ENCODE results near the gene ATP11A. TPM values are rescaled to one million over a fixed set of nuclear protein-coding genes. Genes with fewer than 3 reads are reported as not detected.

The ATP11A gene
- total RNA-seq, 2 experiments from 2014 or later = 28.8 to 30.2 TPM

DNA sequence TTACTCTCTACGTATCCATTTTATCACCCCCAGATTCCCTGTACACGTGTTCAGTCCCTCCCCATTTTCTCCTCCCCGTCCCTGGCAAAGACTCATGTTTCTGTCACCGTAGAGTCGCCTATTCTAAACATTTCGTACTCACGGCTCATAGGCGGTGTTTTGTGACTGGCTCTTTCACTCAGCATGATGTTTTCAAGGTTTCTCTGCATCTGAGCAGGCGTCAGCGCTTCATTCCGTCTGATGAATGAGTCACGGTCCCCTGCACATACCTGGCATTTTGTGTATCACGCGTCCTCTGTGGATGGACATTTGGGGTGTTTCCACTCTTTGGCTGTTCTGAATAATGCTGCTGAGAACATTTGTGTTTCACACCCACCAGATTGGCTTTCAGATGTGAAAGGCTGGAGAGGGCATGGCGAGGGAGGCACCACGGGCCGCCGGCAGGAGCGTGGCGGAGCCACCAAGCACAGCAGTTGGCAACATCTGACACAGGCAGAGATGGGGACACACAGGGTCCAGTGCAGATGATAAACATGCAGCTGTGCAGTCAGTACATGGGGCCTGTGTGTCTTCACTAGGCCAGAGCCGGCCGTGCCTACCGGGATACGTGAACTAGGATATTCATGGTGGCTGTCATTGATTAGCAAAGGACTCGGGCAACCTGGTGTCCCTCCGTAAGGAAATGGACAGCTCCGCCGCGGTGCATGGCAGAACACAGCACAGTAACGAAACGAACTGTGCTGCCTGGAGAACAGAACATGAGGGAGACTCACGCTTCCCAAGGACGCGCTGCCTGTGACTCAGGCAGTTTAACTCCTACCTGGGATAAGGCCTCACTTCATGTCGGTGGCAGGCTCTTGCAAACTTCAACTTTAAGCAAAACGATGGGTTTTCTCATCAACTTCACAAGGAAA, 117.2 kb downstream of the ATP11A start:
- DNase-seq = no peak
- Mint-ChIP-seq H3K4me3 (no peak overlapping the region), H3K27me3 (no peaks in the 10 kb centered on the region), H3K36me3 (ENCODE audit: low read depth) (peaks cover 9% of the 10 kb centered on the region), H3K4me1 (ENCODE audit: low read depth) (peaks cover 7% of the 10 kb centered on the region), H3K27ac (no peak overlapping the region), H3K9me3 (no peaks in the 10 kb centered on the region)
- ChIA-PET POLR2A (no interaction called here), CTCF (no interaction called here)
- TF ChIP-seq, protein P1, sequence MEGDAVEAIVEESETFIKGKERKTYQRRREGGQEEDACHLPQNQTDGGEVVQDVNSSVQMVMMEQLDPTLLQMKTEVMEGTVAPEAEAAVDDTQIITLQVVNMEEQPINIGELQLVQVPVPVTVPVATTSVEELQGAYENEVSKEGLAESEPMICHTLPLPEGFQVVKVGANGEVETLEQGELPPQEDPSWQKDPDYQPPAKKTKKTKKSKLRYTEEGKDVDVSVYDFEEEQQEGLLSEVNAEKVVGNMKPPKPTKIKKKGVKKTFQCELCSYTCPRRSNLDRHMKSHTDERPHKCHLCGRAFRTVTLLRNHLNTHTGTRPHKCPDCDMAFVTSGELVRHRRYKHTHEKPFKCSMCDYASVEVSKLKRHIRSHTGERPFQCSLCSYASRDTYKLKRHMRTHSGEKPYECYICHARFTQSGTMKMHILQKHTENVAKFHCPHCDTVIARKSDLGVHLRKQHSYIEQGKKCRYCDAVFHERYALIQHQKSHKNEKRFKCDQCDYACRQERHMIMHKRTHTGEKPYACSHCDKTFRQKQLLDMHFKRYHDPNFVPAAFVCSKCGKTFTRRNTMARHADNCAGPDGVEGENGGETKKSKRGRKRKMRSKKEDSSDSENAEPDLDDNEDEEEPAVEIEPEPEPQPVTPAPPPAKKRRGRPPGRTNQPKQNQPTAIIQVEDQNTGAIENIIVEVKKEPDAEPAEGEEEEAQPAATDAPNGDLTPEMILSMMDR (IDR thresholded peaks at IDR 0.05) = no peak
- ATAC-seq = no peak
- intact Hi-C loops (cut with micrococcal nuclease) = no loop called here

DNA sequence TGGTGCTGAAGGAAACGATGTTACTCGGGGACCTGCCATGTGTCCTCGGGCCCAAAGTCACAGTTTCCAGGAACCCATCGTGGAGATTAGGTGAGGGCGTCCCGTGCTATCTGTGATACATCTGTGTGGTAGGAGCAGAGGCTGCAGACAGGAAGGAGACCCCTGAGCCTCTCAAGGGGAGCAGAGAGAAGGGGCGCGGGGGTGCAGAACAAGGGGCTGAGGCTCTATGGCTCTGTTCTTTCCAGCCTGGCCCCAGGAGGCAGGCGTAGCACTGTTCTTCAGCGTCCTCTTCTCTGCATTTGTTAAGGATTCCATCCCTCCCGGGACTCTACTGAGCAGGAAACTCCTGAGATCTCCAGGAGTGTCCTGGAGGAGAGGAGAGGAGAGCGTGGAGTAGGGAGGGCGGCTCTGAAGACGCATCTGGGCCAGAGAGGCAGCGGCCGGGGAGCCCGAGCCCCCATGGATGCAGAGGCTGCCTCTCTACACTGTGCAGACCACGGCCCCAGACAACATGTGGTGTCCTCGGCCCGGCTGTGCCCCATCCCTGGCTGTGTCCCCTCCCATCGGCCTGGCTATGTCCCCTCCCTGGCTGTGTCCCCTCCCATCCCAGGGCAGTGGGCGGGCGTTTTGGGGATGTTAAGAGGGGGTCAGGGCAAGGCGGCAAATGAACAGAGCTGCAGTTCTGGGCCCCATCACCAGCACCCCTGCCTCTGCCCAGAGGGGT, 118.0 kb downstream of the ATP11A start:
- Mint-ChIP-seq H3K36me3 (ENCODE audit: low read depth) (peaks cover 12% of the 10 kb centered on the region), H3K27ac (no peak overlapping the region), H3K9me3 (no peaks in the 10 kb centered on the region), H3K4me3 (no peak overlapping the region), H3K4me1 (ENCODE audit: low read depth) (peaks cover under 1% of the 10 kb centered on the region), H3K27me3 (no peaks in the 10 kb centered on the region)
- intact Hi-C loops (cut with micrococcal nuclease) = no loop called here
- POLR2A ChIA-PET = no interaction called here
- TF ChIP-seq, protein P1 (IDR thresholded peaks at IDR 0.05) = no peak
- DNase-seq = no peak
- no peak for ATAC-seq
- CTCF ChIA-PET = no interaction called here

DNA sequence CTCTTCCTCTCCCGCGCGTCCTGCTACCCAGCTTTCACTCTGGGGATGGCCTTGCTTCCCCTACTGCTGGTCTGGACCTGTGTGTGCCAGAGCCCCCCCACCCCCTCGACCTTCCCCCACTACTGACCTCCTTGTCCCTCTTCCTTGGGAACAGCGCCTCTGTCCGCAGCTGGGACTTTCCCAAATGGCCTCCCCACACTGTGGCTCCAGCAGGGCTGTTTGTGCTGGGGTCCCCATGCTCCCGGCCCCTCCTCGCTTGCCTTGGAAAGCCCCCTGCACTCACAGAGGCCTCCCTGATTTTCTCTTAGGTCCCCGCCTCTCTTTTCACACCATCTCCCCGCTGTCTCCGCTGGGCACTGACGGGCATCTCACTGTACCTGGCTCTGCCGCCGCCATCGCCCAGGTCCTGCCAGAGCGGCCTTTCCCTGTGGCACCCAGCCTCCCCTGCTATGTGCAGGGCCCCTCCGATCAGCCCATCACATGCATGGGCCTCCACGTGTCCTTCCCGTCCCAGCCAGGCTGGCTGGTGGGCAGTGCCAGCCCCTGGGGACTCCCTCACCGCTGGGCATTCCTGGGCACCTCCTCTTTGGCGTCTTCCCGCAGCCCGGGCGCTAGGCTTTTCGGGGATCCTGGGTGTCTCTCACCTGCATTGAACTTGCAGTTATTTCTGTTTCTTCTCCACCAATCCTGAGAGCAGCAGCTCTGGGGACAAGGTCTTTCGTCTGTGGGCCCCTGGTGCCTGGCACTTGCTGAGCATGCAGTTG, 118.7 kb downstream of the ATP11A start:
- H3K4me3 Mint-ChIP-seq = no peak overlapping the region
- ATAC-seq (no peak), DNase-seq (no peak)
- no peaks in the 10 kb centered on the region for H3K27me3 Mint-ChIP-seq
- POLR2A ChIA-PET = no interaction called here
- intact Hi-C loops (cut with micrococcal nuclease) = no loop called here
- no peaks in the 10 kb centered on the region for H3K4me1 Mint-ChIP-seq (ENCODE audit: low read depth)
- CTCF ChIA-PET = no interaction called here
- no peak overlapping the region for H3K27ac Mint-ChIP-seq
- TF ChIP-seq, protein P1 (IDR thresholded peaks at IDR 0.05) = no peak
- peaks cover 17% of the 10 kb centered on the region for H3K36me3 Mint-ChIP-seq (ENCODE audit: low read depth)
- H3K9me3 Mint-ChIP-seq = no peaks in the 10 kb centered on the region

DNA sequence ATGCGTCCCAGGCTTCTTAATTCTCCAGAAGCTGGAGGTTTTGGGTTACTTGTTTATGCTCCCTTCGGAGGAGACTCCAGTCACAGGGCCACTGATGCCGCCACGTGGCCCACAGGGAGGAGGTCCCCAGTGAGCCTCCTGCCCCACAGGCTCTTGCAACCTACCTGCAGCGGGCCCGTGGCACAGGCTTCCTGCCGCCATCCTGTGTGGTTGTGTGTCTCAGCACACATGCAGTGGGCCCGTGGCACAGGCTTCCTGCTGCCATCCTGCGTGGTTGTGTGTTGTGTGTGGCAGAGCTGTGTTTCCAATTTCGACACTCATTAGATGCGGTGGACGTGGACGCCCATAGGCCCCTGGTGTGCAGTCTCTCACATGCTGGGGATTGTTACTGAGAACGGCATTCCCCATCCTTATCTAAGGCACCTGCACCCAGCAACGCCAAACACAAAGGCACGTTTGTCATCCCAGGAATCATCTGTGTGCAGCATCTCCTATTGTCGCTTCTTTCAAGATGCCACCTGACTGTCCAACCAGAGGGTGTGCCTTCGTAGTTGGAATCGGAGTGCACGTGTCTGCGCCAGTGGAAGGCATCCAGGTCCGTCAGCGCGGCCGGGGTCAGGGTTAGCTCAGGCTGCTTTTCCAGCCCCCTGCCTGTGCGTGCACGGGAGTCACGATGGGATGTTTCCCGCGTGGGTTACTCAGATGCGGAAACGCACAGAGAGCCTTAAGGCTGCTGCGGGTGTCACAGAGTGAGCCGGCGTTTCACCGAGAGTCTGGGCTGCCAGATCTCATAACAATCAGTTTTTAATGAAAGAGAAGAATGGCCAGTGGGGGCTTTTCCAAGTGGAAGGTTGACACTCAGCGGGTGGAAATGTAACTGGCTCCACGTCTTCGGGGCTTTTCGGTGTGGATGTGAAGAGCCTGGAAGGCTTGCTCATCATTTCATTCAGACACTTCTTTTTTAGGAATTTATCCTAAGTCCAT, 119.8 kb downstream of the ATP11A start:
- no peak for ATAC-seq
- POLR2A ChIA-PET = no interaction called here

More for the DNA sequence above, 119.8 kb downstream of the ATP11A start:
- intact Hi-C loops (cut with micrococcal nuclease) = no loop called here
- Mint-ChIP-seq H3K4me3 (no peak overlapping the region), H3K9me3 (no peaks in the 10 kb centered on the region), H3K4me1 (ENCODE audit: low read depth) (no peaks in the 10 kb centered on the region), H3K27ac (no peak overlapping the region), H3K27me3 (no peaks in the 10 kb centered on the region), H3K36me3 (ENCODE audit: low read depth) (peaks cover 23% of the 10 kb centered on the region)
- DNase-seq = no peak
- TF ChIP-seq, protein P1 (IDR thresholded peaks at IDR 0.05) = no peak
- CTCF ChIA-PET = no interaction called here
